K562 (cell line): ENCODE measurements around the gene PPIL1. TPM values are rescaled to one million over a fixed set of nuclear protein-coding genes. Genes with fewer than 3 reads are reported as not detected.
A peak's percentile ranks its signal among the peaks of the same experiment; 100 is the strongest.

ENCODE experiments used
- ATAC-seq: fragments of 200-7000 bp; cut with Tn5 transposase; 3 replicates; pipeline ENCODE4 v1.9.1; 2020; ENCODE audit warnings: moderate library complexity
- Bru-seq: library from RNA; stranded (reverse); fragments of 400-500 nt; gene quantifications from one replicate; lab custom pipeline; 2021; lab: Mats Ljungman, UMichigan
- BruChase-seq, 2 experiments: library from RNA; stranded (reverse); fragments of 400-500 nt; gene quantifications; one replicate each; lab custom pipeline; 2021; lab: Mats Ljungman, UMichigan
- BruUV-seq: library from RNA; stranded (reverse); fragments of 400-500 nt; replicated peaks from 2 replicates; lab custom pipeline; 2021; lab: Mats Ljungman, UMichigan
- CTCF ChIA-PET: fragments of 300-600 bp; formaldehyde crosslinking; extraction: SDS; loops from one replicate; lab custom pipeline; 2021; ENCODE audit warnings: low intra/inter-chr PET ratio; lab: Yijun Ruan, JAX
- POLR2A ChIA-PET: fragments of 300-600, 350-650 bp; sonication (Branson Sonifier 250); formaldehyde crosslinking; extraction: SDS; loops from one replicate; lab custom pipeline; 2021; ENCODE audit warnings: antibody characterized with exemption, inconsistent platforms; lab: Yijun Ruan, JAX
- DNase-seq, 4 experiments: peaks; one replicate each; pipeline versions ENCODE4 v3.0.0 to v3.0.0-alpha.2; 2011 to 2018; ENCODE audit warnings: low spot score in 3 of 4, mixed read lengths in 3 of 4; ENCODE audit errors: extremely low read depth in 1 of 4
- FAIRE-seq: peaks from 2 replicates; lab custom pipeline; 2011; peaks lifted over from hg19 to GRCh38; lab: Jason Lieb, UNC
- H2AFZ ChIP-seq: 2 replicates; pipeline ENCODE4 v1.6.0; 2011; ENCODE audit warnings: low read depth, low read length, control low read depth, inconsistent platforms
- H3K27ac ChIP-seq: fragments of 200-600 bp; 3 replicates; pipeline ENCODE4 v1.8.0; 2011; ENCODE audit warnings: low read depth, mild to moderate bottlenecking, control low read depth, inconsistent platforms, low read length, moderate library complexity, mixed read lengths; ENCODE audit errors: extremely low read depth
- H3K27me3 ChIP-seq, 2 experiments: fragments of 300-600 bp in 1 of 2; 2 replicates in 1 of 2; 3 replicates in 1 of 2; pipeline versions ENCODE4 v1.6.0 to v1.8.0; 2011; ENCODE audit warnings: inconsistent platforms in 2 of 2, low read length in 2 of 2, mild to moderate bottlenecking in 1 of 2, mixed read lengths in 1 of 2, moderate library complexity in 1 of 2; ENCODE audit not compliant: control insufficient read depth in 2 of 2, insufficient read depth in 2 of 2
- H3K36me3 ChIP-seq: fragments of 300-600 bp; 3 replicates; pipeline ENCODE4 v1.8.0; 2011; ENCODE audit warnings: mild to moderate bottlenecking, low read length, inconsistent platforms; ENCODE audit not compliant: control insufficient read depth, insufficient read depth
- H3K4me1 ChIP-seq, 2 experiments: fragments of 200-600 bp in 1 of 2; replicated peaks in 1 of 2; 2 replicates in 1 of 2; 3 replicates in 1 of 2; pipeline versions ENCODE4 v1.5.1 to v1.8.0; 2011; ENCODE audit warnings: inconsistent platforms in 2 of 2, low read length in 2 of 2, mild to moderate bottlenecking in 1 of 2, mixed read lengths in 1 of 2, moderate library complexity in 1 of 2; ENCODE audit not compliant: control insufficient read depth in 2 of 2, insufficient read depth in 2 of 2
- H3K4me2 ChIP-seq: 2 replicates; pipeline ENCODE4 v1.6.1; 2011; ENCODE audit warnings: low read length, control low read depth, inconsistent platforms, mixed read lengths; ENCODE audit not compliant: insufficient read depth
- H3K4me3 ChIP-seq: fragments of 200-600 bp; sonication (generic), shearing (Covaris generic); 2 replicates; pipeline ENCODE4 v1.5.1; 2016; ENCODE audit warnings: control low read depth, inconsistent platforms
- H3K79me2 ChIP-seq: fragments of 200-600 bp; 3 replicates; pipeline ENCODE4 v1.8.0; 2011; ENCODE audit warnings: low read length, inconsistent platforms; ENCODE audit not compliant: control insufficient read depth, insufficient read depth
- H3K9ac ChIP-seq, 2 experiments: 2 replicates each; pipeline versions ENCODE4 v1.6.0 to v1.6.1; 2011; ENCODE audit warnings: low read depth in 2 of 2, low read length in 2 of 2, control low read depth in 1 of 2, inconsistent platforms in 1 of 2, mild to moderate bottlenecking in 1 of 2, mixed read lengths in 1 of 2; ENCODE audit not compliant: insufficient read depth in 1 of 2
- H3K9me1 ChIP-seq: one replicate; pipeline ENCODE4 v1.6.0; 2011; ENCODE audit warnings: inconsistent platforms, mild to moderate bottlenecking, low read length, moderate library complexity; ENCODE audit not compliant: control insufficient read depth, insufficient read depth
- H3K9me3 ChIP-seq: replicated peaks from 2 replicates; pipeline ENCODE4 v1.5.1; 2011; ENCODE audit warnings: low read depth, low read length, inconsistent platforms; ENCODE audit not compliant: control insufficient read depth, insufficient read depth
- H4K20me1 ChIP-seq: replicated peaks from 2 replicates; pipeline ENCODE4 v1.6.1; 2011; ENCODE audit warnings: low read length, inconsistent platforms, mixed read lengths; ENCODE audit not compliant: control insufficient read depth, insufficient read depth
- E2F6 ChIP-seq, 2 experiments: IDR thresholded peaks; 2 replicates each; pipeline ENCODE4 v1.6.1; 2011; ENCODE audit warnings: borderline replicate concordance in 1 of 2, control low read depth in 1 of 2, low read depth in 1 of 2, low read length in 1 of 2, mild to moderate bottlenecking in 1 of 2, mixed read lengths in 1 of 2, moderate library complexity in 1 of 2; ENCODE audit not compliant: insufficient read depth in 1 of 2, insufficient read length in 1 of 2, poor library complexity in 1 of 2, severe bottlenecking in 1 of 2; ENCODE audit errors: extremely low read depth in 1 of 2
- ILK ChIP-seq: fragments of 450-650 bp; IDR thresholded peaks from 2 replicates; pipeline ENCODE4 v1.6.1; 2016; ENCODE audit warnings: missing genetic modification characterization, low read depth, mild to moderate bottlenecking, missing compliant biosample characterization, moderate library complexity, borderline replicate concordance
- RBM14 ChIP-seq: fragments of 200-400 bp; formaldehyde crosslinking; IDR thresholded peaks from 2 replicates; pipeline ENCODE4 v1.6.1; 2018; ENCODE audit warnings: low read depth, mild to moderate bottlenecking, low read length, moderate library complexity, borderline replicate concordance; ENCODE audit not compliant: insufficient read depth
- SAP30 ChIP-seq: fragments of 200-600 bp; sonication (generic); IDR thresholded peaks from 2 replicates; pipeline ENCODE4 v1.6.1; 2012; ENCODE audit warnings: borderline replicate concordance, low read depth, mild to moderate bottlenecking, moderate library complexity, low read length, control low read depth, inconsistent platforms; ENCODE audit not compliant: insufficient read depth, poor library complexity, severe bottlenecking
- SOX6 ChIP-seq: fragments of 450-650 bp; IDR thresholded peaks from 2 replicates; pipeline ENCODE4 v1.6.1; 2014; ENCODE audit warnings: mild to moderate bottlenecking
- SRF ChIP-seq, 2 experiments: fragments of 250-450, 450-650 bp in 1 of 2; sonication (Bioruptor Pico) in 1 of 2; sonication (generic) in 1 of 2; formaldehyde crosslinking; IDR thresholded peaks; 2 replicates each; pipeline versions ENCODE4 v1.5.0 to v1.5.1; 2020 to 2022; ENCODE audit warnings: mild to moderate bottlenecking in 1 of 2, missing genetic modification reagents in 1 of 2
- ZBTB49 ChIP-seq: sonication (generic); formaldehyde crosslinking; IDR thresholded peaks from 2 replicates; pipeline ENCODE4 v1.8.0; 2022; ENCODE audit warnings: missing genetic modification reagents, mild to moderate bottlenecking, borderline replicate concordance
- ZNF79 ChIP-seq: fragments of 250-450 bp; sonication (Bioruptor Pico); IDR thresholded peaks from 2 replicates; pipeline ENCODE4 v1.4.0; 2020; ENCODE audit warnings: low read depth, mild to moderate bottlenecking, moderate library complexity
- ZNF830 ChIP-seq: fragments of 250-450 bp; sonication (Bioruptor Pico); IDR thresholded peaks from 2 replicates; pipeline ENCODE4 v1.5.0; 2021; ENCODE audit warnings: mild to moderate bottlenecking
- WGBS: fragments of 100-300 bp; shearing (Covaris generic); methylation state at CpG from one replicate; pipeline ENCODE4 v1.1.6; 2016; ENCODE audit warnings: low coverage, mixed read lengths; ENCODE audit not compliant: insufficient coverage; ENCODE audit errors: missing lambda C conversion rate; 5-methylcytosine and 5-hydroxymethylcytosine counted together
- in situ Hi-C: fragments of 300-500 bp; cut with MboI; formaldehyde crosslinking; loops from 4 replicates; pipeline ENCODE4 v1.15.0; 2018; ENCODE audit warnings: inconsistent platforms, mixed read lengths
- intact Hi-C: fragments of 100-400 bp; cut with micrococcal nuclease; formaldehyde crosslinking; loops from 2 replicates; pipeline ENCODE4 v1.14.2; 2022
- long read RNA-seq, 3 experiments: library from polyadenylated mRNA in 2 of 3; library from RNA in 1 of 3; unstranded in 2 of 3; stranded (forward) in 1 of 3; transcript quantifications; one replicate each; pipeline ENCODE4 v2.0.0, GENCODE V29; 2019 to 2022
- polyA minus RNA-seq, 3 experiments: library from RNA; depleted of rRNA, polyadenylated mRNA; stranded (reverse); fragments of >200 nt; gene quantifications; 2 replicates each; pipeline ENCODE4 v1.2.3, GENCODE V29; 2011
- polyA plus RNA-seq, 8 experiments: library from polyadenylated mRNA; depleted of rRNA in 4 of 8; stranded (reverse) in 5 of 8; unstranded in 3 of 8; fragments of >200 nt; fragmentation: Nextera tagmentation in 2 of 8; fragmentation: Illumina TruSeq in 1 of 8; extraction: Ambion mirVana in 2 of 8; extraction: Trizol in 1 of 8; gene quantifications; 2 replicates each; pipeline versions ENCODE4 v1.2.1 to v1.2.3, GENCODE V29; 2011 to 2014; ENCODE audit warnings: inconsistent platforms in 1 of 8, missing spikeins in 1 of 8
- total RNA-seq, 7 experiments: library from RNA; depleted of rRNA in 6 of 7; stranded (reverse); fragments of >200 nt in 6 of 7; fragmentation: Illumina TruSeq in 2 of 7; extraction: Trizol in 2 of 7; gene quantifications; 2 replicates each; pipeline versions ENCODE4 v1.2.1 to v1.2.3, GENCODE V29; 2011 to 2021; ENCODE audit warnings: low replicate concordance in 1 of 7

The PPIL1 gene
- 16.9 and 22.0 TPM in 2 replicates for total RNA-seq (2011; cell fraction: chromatin; rRNA removed; ENCODE audit: low replicate concordance)
- 16.6 and 19.2 TPM in 2 replicates for total RNA-seq (2011; cell fraction: nucleolus; rRNA removed)
- total RNA-seq (2011; cell fraction: nucleoplasm; rRNA removed) = 25.1 and 30.4 TPM in 2 replicates
- total RNA-seq (2014; rRNA removed) (65.8 and 86.0 TPM in 2 replicates), total RNA-seq (2014; rRNA removed; fragmentation: Illumina TruSeq; extraction: Trizol) (130 and 132 TPM in 2 replicates), total RNA-seq (2015; rRNA removed; fragmentation: Illumina TruSeq; extraction: Trizol) (107 and 119 TPM in 2 replicates), total RNA-seq (2021) (86.9 and 90.1 TPM in 2 replicates), polyA plus RNA-seq (2011; rRNA removed) (113 and 137 TPM in 2 replicates), polyA plus RNA-seq (2014; fragmentation: Illumina TruSeq; extraction: Trizol) (116 and 156 TPM in 2 replicates), polyA plus RNA-seq (2014; fragmentation: Nextera tagmentation; extraction: Ambion mirVana) (100 to 1,000 TPM; 195 to 205 TPM), polyA plus RNA-seq (2014; rRNA removed) (87.9 and 108 TPM in 2 replicates), polyA minus RNA-seq (2011; rRNA and poly(A)+ RNA removed) (105 and 126 TPM in 2 replicates), Bru-seq, nascent RNA (percentile 89 among the genes with signal in this experiment), BruChase-seq, experiment 1, labeled RNA remaining after a 2-hour chase (percentile 82 among the genes with signal in this experiment), BruChase-seq, experiment 2, labeled RNA remaining after a 6-hour chase (percentile 84 among the genes with signal in this experiment)
- 95.1 and 112 TPM in 2 replicates for polyA plus RNA-seq (2011; cell fraction: cytosol; rRNA removed)
- polyA plus RNA-seq (2011; cell fraction: nucleus; rRNA removed) = 24.2 and 38.0 TPM in 2 replicates
- 81.7 and 93.9 TPM in 2 replicates for polyA plus RNA-seq (2012)
- 34.9 and 49.9 TPM in 2 replicates for polyA minus RNA-seq (2011; cell fraction: cytosol; rRNA and poly(A)+ RNA removed)
- 11.2 and 16.2 TPM in 2 replicates for polyA minus RNA-seq (2011; cell fraction: nucleus; rRNA and poly(A)+ RNA removed)
- long read RNA-seq, experiment 1, transcript PPIL1-201 (4 exons, 1,739 nt) = major isoform, 141 of 177 reads
- long read RNA-seq, experiment 1, partial matches to known transcripts = 36 of 177 reads
- long read RNA-seq, experiment 1, other reads (novel, unspliced or antisense) = 0 of 177 reads
- long read RNA-seq, experiment 2, transcript PPIL1-201 (4 exons, 1,739 nt) = major isoform, 85 of 118 reads
- long read RNA-seq, experiment 2, partial matches to known transcripts = 29 of 118 reads
- long read RNA-seq, experiment 2, other reads (novel, unspliced or antisense) = 4 of 118 reads
- long read RNA-seq, experiment 3, transcript PPIL1-201 (4 exons, 1,739 nt) = major isoform, 185 of 190 reads
- long read RNA-seq, experiment 3, partial matches to known transcripts = 2 of 190 reads
- long read RNA-seq, experiment 3, other reads (novel, unspliced or antisense) = 3 of 190 reads

- Histone ChIP-seq H3K9ac (peak within 1 kb of the TSS; percentile 98 to 100), H3K27me3 (no peaks in the 10 kb centered on the region), H3K4me1 (peaks cover 0 to 28% of the 10 kb centered on the region in 2 experiments; a peak in 2 of 5 replicates), H3K27ac (peak within 1 kb of the TSS; percentile 100), H3K9me1 (no peaks in the 10 kb centered on the region), H3K36me3 (peaks cover 38% of the 10 kb centered on the region), H4K20me1 (no peaks in the 10 kb centered on the region), H2AFZ (peak within 1 kb of the TSS; percentile 100), H3K4me3 (peak within 1 kb of the TSS; percentile 76), H3K4me2 (peak within 1 kb of the TSS; percentile 99), H3K9me3 (no peaks in the 10 kb centered on the region), H3K79me2 (peaks cover 50% of the 10 kb centered on the region)
- FAIRE-seq (peak; percentile 90), ATAC-seq (peak; percentile 91), DNase-seq (peak; percentile 95 to 96 (median 96))
- intact Hi-C loops (no loop called here), in situ Hi-C loops (no loop called here)
- WGBS = under 1% methylated on average over 54 of the region's 54 CpGs
- ChIA-PET CTCF (interaction anchor here (0.6 kb wide), 1 partner anchor 9 kb away, joined by 3 read pairs; no protein-coding TSS in a partner anchor), POLR2A (interaction anchor here (0.6 to 7.8 kb wide), 30 partner anchors 8 to 1904 kb away, joined by 3 to 80 read pairs (median 4); partner anchors contain the start of genes C6orf89, MTCH1 and PI16)
- BruUV-seq = no TSS peak
- TF ChIP-seq SRF (CRISPR knock-in tag; IDR thresholded peaks at IDR 0.05) (peak in 1 of 2 experiments; percentile 16; a peak in 1 of 4 replicates), ILK (tag) (no peak), ZBTB49 (CRISPR knock-in tag) (0 out of 2 replicates have a peak, but pooled peaks have one; percentile 41), SOX6 (peak; percentile 41; the same call in 1 of the 2 replicates), RBM14 (0 out of 2 replicates have a peak, but pooled peaks have one; percentile 55), ZNF830 (peak; percentile 74; the same call in 1 of the 2 replicates), E2F6 (IDR thresholded peaks at IDR 0.05; ENCODE audit: borderline replicate concordance in 1 of 2, extremely low read depth in 1 of 2, insufficient read depth in 1 of 2, insufficient read length in 1 of 2, low read depth in 1 of 2, low read length in 1 of 2, poor library complexity in 1 of 2, severe bottlenecking in 1 of 2) (peak; percentile 66 to 68), SAP30 (peak; percentile 98), ZNF79 (CRISPR knock-in tag) (peak; percentile 6; the same call in 1 of the 2 replicates)
Observed at GRCh38 chr6:36874443-36875249, at the start of gene PPIL1. Gene PPIL1, minus strand, starts transcription at chr6:36874803. Its CDS starts 31 bp downstream, at chr6:36874772.
